Astrocyte of the hippocampus (primary cell): ENCODE results near the gene BCO2.
"Not testable (repeated sequence)": the region's sequence is repeated elsewhere in the genome, so short reads cannot be mapped to it uniquely, and the experiment has no call there.

Experiments used
- DNase-seq: peaks from one replicate; pipeline ENCODE4 v3.0.0; 2011; ENCODE audit warnings: low read depth, low spot score

Gene BCO2

DNA sequence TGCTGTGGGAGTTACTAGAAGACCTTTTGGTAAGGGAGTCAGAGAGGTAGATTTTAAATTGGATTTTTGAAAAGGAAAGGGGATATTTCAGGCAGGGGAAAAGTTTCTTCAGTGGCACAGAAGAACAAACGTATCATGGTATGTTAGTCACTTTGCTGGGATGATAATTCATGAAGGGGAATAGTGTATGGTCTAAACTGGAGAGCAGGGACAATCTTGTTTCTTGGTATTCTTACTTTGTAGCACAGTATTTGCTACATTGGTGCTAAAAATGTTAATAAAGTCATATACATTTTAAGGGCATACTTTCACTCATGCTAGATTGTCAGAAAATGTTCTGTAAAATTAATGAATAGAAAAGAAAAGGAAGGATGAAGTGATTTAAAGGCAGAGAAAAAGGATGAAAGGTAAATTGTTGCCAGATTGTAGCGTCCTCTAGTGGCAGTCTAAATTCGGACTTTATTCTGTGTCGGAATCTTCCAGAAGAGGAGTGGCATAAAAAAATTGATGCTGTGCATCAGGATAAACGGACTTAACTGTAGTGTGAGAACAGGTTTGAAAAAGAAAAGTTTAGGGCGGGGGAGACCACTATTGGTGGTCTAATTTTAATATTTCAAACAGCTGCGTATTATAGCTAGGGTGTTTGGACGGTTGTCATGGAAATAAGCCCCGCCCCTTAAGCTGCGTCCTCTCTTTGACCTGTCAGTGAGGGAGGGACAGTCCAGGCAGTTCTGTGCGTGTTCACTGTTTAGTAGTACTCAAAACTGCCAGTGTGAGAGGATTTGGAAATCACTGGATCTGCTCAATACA lies at the start of gene BCO2:
TSS of gene BCO2 (plus strand) at position 724 of the 810 bp plus-strand sequence. CDS start 90 bp downstream, outside the sequence.
- DNase-seq: peak; percentile 76

DNA sequence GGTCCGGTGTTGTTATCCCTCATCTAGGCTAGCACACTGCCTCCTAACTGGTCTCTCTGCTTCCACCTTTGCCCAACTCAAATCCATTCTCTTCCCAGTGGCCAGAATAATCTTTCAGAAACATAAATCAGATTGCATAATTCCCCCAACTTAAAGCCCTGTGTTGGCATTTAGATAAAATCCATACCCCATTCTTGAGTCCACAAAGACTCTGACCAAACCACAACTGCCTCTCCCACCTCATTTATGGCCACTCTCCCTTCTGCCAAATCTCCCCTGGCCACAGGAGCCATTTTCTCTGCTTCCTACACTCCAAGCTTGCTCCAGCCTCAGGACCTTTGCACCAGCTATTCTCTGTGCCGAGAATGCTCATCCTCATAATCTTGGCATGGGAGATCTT lies 48.3 kb upstream of the BCO2 start:
- DNase-seq: no peak

DNA sequence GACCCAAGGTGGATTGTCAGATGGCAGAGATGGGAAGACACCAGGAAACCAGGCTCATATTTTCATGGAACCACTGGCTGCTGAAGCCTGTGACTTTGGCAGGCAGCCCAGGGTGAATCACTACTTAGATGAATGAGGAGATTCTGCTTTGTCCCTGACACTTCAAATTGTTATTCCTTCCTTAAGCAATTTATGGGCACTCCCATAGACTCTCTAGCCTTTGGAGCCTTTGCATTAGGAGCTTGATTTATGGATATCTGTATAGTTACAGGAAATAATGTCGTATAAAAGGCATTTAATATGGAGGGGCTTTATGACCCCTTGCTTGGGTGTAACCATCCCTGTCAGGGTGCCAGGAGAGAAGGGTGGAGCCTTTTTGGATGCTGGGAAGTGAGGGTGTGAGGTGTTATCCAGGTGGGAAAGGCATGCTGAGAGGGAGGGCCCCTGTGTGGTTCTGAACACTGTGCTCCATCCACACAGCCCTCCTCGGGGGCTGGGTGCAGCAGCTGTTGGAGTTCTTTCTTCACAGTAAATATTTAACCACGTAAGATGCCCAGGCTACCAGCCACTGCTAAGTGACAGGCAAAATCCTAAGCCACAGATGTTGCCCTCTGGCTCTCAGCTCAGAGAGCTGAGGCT lies 46.7 kb upstream of the BCO2 start:
- DNase-seq: peak; percentile 72

GRCh38 chr11:112129656-112130055 lies 45.7 kb upstream of the BCO2 start:
- DNase-seq: no peak

DNA sequence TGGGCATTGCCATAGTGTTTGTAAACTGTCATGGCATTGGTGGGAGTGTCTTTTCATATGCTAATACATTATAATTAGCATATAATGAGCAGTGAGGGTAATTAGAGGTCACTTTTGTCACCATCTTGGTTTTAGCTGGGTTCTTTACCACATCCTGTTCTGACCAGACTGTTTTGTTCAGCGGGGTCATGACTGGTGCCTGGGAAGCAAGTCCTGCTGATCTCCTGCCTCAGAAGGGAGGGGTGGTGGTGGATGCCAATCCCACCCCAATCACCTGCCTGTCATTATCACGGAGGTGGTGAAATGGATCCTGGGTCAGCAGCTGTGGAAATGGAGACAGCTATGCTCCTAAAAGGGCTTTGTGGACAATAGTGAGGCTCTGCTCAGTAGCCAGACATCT lies 42.6 kb upstream of the BCO2 start:
- DNase-seq: peak; percentile 24

GRCh38 chr11:112134473-112134872 lies 40.8 kb upstream of the BCO2 start:
- DNase-seq: no peak

DNA sequence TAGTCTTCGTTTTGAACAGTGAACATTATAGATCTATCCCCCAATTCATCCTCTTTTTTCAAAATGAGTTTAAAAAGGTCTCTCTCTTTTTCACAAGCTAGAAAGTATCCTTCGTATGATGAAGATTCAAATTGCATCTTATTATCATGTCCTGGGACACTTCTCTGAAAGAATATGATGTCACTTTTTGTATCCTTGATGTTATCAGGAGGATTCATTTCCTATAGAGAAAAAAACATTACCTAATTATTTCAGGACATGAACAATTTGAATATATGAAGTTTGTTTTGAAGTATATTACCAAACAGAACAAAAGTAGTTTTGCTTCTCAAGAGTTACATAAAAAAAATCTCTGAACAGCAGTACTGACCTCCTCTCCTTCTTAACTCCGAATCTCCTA lies 31.7 kb upstream of the BCO2 start:
- no peak for DNase-seq

DNA sequence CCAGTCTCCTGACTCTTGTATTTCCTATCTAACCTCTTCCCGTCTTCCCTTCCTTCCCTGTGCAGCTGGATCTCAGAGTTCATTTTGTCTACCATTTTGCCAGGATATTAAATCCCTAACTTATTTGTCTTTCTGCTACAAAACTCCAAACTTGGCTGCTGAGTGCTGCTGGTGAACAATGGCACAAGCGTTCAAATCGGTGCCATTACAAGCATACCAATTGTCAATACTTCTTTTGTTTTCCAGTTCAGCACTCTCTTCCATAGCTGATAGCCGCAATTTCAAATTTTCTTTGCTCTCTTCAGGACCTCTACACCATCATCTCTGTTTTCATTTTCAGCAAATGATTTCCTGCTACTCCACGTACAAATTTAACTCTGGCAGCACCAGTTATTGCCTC lies 24.8 kb upstream of the BCO2 start:
- DNase-seq: no peak

GRCh38 chr11:112156153-112156955 lies 19.0 kb upstream of the BCO2 start:
- no peak for DNase-seq

GRCh38 chr11:112156956-112157766 lies 18.2 kb upstream of the BCO2 start:
- DNase-seq: peak; percentile 98

DNA sequence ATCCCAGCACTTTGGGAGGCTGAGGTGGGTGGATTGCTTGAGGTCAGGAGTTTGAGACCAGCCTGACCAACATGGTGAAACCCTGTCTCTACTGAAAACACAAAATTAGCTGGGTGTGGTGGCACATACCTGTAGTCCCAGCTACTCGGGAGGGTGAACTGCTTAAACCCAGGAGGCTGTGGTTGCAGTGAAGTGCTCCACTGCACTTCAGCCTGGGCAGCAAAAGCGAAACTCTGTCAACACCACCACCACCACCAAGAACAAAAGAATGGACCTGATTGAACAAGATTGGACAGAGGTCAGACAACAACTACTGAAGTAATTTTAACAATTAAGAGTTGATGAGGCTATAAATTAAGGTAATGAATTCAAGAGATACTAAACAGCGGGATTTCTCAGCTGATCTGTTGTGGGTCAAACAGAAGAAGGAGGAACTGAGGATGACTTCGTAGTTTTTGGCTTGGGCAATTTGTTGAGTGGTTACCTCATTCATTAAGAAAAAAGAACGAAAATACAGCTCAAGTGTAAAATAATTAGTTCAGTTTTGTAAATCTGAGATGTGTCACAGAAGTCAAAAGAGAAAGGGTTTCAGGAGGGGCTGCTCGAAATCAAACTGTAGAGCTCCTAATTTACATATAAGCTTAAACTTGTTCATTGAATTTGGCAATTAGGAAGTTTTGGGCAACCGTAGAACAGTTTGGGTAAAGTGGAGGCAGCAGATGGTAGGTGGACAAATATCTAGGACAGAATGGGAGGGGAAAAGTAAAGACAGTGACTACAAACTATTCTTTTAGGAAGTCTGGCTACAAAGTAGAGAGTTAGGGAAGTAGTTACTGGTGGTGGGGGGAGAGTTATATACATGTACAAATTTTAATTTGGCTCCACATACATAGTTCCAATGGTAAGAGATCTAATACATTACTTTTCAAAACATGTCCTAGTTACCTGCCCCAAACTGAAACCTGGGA lies 15.9 kb upstream of the BCO2 start:
- no peak for DNase-seq

DNA sequence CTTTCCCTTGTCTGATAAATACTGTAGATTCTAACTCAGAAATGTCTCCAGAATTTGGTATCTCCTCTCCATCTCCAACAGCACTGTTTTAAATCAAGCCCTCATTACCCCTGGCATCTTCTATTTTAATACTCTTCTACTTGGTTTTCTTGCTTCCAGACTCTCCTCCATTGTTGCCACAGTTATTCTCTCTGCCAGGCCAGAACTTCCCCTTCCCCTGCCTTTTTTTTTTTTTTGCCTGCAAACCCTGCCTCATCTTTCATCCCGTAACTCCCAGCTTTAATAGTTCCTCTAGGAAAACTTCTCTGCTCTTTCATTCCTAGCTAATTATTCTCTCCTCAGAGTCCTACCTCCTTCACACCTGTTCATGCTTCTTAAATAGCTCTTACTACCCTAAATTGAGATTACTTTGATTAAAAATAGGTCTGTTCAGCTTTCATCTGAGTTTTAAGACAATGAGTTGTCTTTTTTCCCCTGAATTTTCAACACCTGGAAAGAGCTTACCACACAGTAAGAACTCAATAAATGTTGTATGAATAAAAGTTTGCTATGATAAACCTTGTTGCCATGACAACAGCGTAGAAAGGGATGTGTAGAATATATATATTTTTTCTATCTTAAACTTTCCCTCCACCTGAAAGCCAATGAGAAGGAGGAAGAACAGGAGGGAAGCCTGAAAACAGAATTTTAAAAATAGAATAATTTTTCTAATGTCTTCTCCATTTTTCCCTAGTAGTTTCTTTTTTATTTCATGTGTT lies 15.0 kb upstream of the BCO2 start:
- no peak for DNase-seq

- no peak for DNase-seq
Observed at GRCh38 chr11:112161012-112161411, 14.3 kb upstream of the BCO2 start.

DNA sequence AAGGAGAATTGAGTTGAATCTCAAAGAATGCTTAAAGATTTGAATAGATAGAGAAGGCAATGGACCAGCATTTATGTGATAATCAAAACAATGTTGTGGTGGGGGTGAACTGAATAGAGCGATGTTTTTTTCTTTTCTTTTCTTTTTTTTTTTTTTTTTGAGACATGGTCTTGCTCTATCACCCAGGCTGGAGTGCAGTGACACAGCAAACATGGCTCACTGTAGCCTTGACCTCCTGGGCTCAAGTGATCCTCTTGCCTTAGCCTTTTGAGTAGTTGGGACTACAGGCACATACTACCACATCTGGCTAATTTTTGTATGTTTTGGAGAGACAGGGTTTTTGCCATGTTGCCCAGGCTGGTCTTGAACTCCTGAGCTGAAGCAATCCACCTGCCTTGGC lies 13.1 kb upstream of the BCO2 start:
- DNase-seq: not testable (repeated sequence)

GRCh38 chr11:112162761-112163546 lies 12.4 kb upstream of the BCO2 start:
- DNase-seq: no peak

DNA sequence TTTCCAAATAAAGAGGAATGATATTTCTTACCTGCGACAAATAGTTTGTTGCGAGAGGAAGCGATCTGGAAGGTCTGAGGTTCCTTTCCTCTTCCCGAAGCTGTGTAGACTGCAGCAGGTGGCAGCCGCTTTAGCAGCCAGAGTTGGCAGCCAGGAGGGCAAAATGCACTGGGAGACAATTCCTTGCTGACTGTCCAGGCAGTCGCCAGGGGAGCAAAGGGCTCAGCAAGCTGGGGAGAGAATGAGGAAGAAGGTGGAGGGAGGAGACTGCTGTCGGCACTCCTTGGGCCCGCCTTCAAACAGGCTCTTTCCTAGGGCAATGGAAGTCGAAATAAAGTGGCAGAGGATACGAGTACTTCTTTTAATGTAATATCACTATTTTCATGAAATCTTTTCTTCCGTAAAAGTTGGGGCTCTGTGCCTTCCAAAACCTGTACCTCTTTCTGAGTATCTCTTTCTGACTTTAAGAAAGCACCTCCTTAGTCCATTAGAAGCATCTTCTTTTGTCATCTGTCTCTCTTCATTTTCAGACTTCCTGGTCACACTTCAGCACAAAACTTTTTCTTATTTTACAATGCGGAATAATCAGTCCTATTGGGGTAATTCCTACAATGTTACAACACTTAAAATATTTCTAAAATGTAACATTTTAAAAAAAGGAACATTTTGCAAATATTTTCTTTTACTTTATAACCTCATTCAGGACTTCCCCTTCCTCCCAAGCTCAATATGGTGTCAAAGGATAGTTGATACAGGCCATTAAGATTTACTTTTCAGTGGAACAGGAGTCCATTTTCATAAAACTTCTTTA lies 11.2 kb upstream of the BCO2 start, which contains the start of gene IL18:
TSS of gene IL18 (minus strand) at position 220 of the 811 bp plus-strand sequence. CDS start 9,041 bp downstream, outside the sequence.
- no peak for DNase-seq

- DNase-seq: no peak
Observed at GRCh38 chr11:112165049-112165448, 10.3 kb upstream of the BCO2 start.

DNA sequence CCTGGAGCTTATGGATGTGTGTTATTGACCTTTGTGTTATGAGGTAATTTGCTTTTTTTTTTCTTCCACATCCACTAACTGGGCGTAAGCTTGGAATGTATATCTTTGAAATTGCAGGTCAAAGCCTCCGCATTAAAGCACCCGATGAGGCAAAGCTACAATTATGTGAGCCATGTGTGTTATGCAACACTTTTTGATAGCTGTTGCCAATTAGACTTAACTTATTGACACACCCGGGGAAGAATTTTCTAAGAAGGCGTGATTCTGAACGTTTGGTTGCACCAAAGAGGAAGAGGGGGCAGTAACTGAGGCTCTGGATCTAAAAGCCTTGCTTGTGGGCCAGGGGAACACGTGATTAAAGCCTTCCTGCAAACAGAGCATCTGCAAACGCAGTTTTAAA lies 8.8 kb upstream of the BCO2 start:
- no peak for DNase-seq
